Gastrocnemius medialis (tissue), 4 donors: Measurements from ENCODE around the gene FICD.

Experiments used
- CTCF ChIP-seq, 5 experiments: fragments of 450-650 bp in 3 of 5; fragments of 200-600 bp in 2 of 5; sonication (generic) in 2 of 5; IDR thresholded peaks in 4 of 5; conservative IDR thresholded peaks in 1 of 5; 1 replicate in 4 of 5; 2 replicates in 1 of 5; pipeline ENCODE4 v1.5.1; 2016 to 2019; ENCODE audit warnings: antibody characterized with exemption in 5 of 5, mild to moderate bottlenecking in 3 of 5, moderate library complexity in 3 of 5
- POLR2A ChIP-seq, 2 donors: fragments of 450-650 bp; IDR thresholded peaks; one replicate each; pipeline ENCODE4 v1.6.1; 2017; ENCODE audit warnings: antibody characterized with exemption in 2 of 2, mild to moderate bottlenecking in 2 of 2, moderate library complexity in 2 of 2

- TF ChIP-seq CTCF (IDR thresholded peaks at IDR 0.05 in 4 of 5, conservative IDR thresholded peaks at IDR 0.05 in 1 of 5): no peak
- no peak for TF ChIP-seq POLR2A (IDR thresholded peaks at IDR 0.05)
Measured at GRCh38 chr12:108483213-108484059, 31.6 kb upstream of the FICD start.
